SK-N-MC (cell line): ENCODE data around the gene CDH4.

Source experiments
- EZH2 ChIP-seq: fragments of 200-600 bp; sonication (generic); IDR thresholded peaks from one replicate; pipeline ENCODE4 v1.6.1; 2017; ENCODE audit warnings: antibody characterized with exemption
- POLR2AphosphoS5 ChIP-seq: IDR thresholded peaks from 2 replicates; pipeline ENCODE4 v1.6.1; 2012; ENCODE audit warnings: mild to moderate bottlenecking, low read depth, low read length, borderline replicate concordance

- no peak for TF ChIP-seq POLR2AphosphoS5
- TF ChIP-seq EZH2: no peak
Observed at GRCh38 chr20:61815176-61815575, 563.1 kb downstream of the CDH4 start.
